A549 treated with AZD2906 at 1 μM for 4 hours (cell line): ENCODE measurements around the gene CCDC63. TPM values are rescaled to one million over a fixed set of nuclear protein-coding genes. Genes with fewer than 3 reads are reported as not detected.

Experiments used
- total RNA-seq: library from RNA; stranded (reverse); fragments of 200-300 nt; extraction: Qiagen RNA extraction; gene quantifications from 5 replicates; pipeline ENCODE4 v1.2.3, GENCODE V29; 2022

CCDC63 gene
- 0.05 to 0.09 TPM (median 0.06 TPM) in 3 of 5 replicates, not detected in the others for total RNA-seq

DNA sequence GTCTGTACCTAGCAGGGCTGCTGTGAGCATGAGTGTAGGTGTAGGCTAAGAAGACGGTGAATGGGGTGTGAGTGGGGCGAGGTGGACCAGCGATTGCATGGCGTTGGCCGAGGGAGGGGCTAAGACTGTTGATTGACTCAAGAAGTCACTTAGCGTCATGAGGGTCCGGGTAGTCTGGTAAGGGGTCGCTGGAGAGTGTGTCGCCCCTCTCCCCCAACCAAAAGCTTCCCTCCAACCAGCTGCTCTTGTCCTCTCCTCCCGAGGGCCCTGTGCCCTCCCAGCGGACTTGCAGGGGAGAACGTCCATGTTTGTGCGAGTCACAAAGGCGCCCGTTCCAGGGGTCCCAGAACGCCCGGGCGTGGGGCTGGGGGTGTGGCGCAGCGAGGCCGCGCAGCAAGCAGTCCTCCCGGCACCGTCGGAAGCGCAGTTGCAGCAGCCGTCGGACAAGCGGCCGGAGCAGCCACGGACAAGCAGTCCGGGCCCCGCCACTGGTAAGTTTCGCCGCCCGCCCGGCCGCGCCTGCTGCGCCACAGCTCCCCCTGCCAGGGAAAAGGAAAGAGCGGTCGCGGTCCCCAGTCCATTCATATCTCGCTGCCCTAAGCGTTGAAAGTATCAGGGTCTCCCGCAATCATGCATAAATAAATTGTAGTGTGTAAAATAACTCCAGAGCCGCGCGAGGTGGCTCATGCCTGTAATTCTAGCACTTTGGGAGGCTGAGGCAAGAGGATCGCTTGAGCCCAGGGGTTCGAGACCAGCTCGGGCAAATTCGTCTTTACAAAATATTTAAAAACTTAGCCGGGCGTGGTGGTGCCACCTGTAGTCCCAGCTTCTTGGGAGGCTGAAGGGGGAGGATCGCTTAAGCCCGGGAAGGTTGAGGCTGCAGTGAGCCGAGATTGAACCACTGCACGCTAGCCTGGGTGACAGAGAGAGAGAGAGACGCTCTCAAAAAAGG is at the start of gene CCDC63:
CCDC63 (plus strand) TSS at position 373 of the 952 bp plus-strand sequence. CDS start 5,968 bp downstream, outside the sequence.

DNA sequence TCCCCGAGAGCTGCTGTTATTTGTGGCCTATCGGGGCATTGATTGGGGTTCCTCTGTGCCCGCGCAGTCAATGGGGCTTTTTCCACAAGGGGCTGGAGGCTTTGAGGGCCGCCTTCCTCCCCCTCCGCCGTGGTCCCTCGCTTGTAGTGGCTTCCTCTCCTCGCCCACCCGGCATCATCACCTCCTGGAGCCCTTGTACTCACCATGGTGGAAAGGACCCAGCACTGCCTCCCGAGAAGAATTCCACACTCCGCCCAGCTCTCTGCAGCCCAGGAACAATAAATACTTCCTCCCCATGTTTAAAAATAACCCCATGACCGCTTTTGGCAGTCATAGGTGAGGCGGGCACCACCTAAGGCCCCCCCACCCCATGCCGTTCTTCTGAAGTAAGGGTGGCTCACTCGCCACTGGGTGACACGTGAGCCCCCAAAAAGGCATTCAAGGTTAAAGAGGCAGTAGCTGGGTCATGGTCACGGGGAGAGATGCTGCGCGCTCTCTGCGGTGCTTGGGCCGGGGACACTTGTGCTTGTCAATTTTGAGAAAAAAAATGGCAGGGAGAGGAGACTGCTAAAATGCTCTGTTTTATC is 73.6 kb downstream of the CCDC63 start, which contains the start of gene MYL2:
MYL2 (minus strand) TSS at position 256 of the 587 bp plus-strand sequence; CDS start at position 206, 50 bp downstream.

Other genes starting within 250 kb of the CCDC63 start
- 27.1 to 32.8 TPM (median 31.6 TPM) in 5 replicates for gene TCTN1, start 232.9 kb upstream of the CCDC63 start, total RNA-seq
- 0.40 to 0.86 TPM (median 0.72 TPM) in 5 replicates for gene HVCN1, start 157.9 kb upstream of the CCDC63 start, total RNA-seq
- 141 to 160 TPM (median 148 TPM) in 5 replicates for gene PPP1CC, start 104.1 kb upstream of the CCDC63 start, total RNA-seq
- 0.84 to 1.3 TPM (median 1.1 TPM) in 5 replicates for gene MYL2, start 73.6 kb downstream of the CCDC63 start, total RNA-seq
- gene CUX2, start 187.2 kb downstream of the CCDC63 start, total RNA-seq: 0.26 to 0.41 TPM (median 0.33 TPM) in 5 replicates